OCI-M2 (cell line): ENCODE data around the gene ERLIN1.
A peak's percentile ranks its signal among the peaks of the same experiment; 100 is the strongest.

Source experiments
- DNase-seq: peaks from one replicate; lab custom pipeline; 2025; ENCODE audit not compliant: unreplicated experiment; lab: John Stamatoyannopoulos, UW

ERLIN1 gene

GRCh38 chr10:100185364-100186252, at the start of gene ERLIN1:
ERLIN1 (minus strand) TSS chr10:100186029; CDS start chr10:100185626, 403 bp downstream.
- DNase-seq: peak; percentile 68

DNA sequence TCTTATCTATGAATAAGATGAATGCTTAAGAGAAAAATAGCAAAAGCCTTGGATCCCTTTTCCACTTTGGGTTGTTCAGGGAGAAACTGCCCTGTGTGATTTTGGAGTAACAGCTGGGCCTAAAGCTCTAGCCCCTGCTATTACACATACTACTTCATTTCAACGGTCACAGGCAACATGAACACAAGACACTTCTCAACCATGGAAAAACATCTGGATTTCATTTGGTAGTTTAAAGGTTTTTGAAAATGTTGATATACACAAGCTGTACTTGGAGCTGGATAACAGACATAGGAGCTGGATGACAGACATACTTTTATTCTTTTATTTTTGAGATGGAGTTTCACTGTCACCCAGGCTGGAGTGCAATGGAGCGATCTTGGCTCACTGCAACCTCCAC, 46.3 kb upstream of the ERLIN1 start:
- DNase-seq: no peak

GRCh38 chr10:100229819-100230422, 44.1 kb upstream of the ERLIN1 start:
- DNase-seq: no peak

GRCh38 chr10:100223879-100224278, 38.0 kb upstream of the ERLIN1 start:
- DNase-seq: no peak

DNA sequence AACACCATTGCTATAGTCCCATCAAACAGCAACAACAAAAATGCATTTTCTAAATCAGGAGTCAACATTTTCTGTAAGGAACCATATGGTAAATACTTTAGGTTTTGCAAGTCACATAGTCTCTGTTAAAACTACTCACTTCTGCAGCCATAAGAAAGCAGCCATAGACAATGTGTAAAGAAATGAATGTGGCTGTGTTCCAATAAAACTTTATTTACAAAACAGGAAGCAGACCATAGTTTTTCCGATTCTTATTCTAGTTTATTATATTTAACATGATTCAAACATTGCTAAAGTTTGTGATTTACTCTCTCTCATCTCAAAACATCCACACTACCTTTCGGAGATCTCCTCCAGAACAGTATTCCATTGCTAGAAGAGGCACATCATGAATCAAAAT, 36.7 kb upstream of the ERLIN1 start:
- DNase-seq: no peak

GRCh38 chr10:100216006-100216405, 30.2 kb upstream of the ERLIN1 start:
- no peak for DNase-seq

GRCh38 chr10:100209303-100209702, 23.5 kb upstream of the ERLIN1 start:
- no peak for DNase-seq

DNA sequence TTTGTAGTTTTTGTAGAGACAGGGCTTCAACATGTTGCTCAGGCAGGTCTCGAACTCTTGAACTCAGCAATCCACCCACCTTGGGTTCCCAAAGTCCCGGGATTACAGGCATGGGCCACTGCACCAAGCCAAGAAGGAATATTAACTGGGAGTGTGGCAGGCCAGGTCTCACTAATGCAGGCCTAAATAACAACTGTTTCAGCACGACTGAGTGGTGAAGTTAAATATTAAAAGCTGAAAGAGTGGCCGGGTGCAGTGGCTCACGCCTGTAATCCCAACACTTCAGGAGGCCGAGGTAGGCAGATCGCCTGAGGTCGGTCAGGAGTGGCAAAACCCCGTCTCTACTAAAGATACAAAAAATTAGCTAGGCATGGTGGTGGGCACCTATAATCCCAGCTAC, 22.4 kb upstream of the ERLIN1 start:
- DNase-seq: no peak

DNA sequence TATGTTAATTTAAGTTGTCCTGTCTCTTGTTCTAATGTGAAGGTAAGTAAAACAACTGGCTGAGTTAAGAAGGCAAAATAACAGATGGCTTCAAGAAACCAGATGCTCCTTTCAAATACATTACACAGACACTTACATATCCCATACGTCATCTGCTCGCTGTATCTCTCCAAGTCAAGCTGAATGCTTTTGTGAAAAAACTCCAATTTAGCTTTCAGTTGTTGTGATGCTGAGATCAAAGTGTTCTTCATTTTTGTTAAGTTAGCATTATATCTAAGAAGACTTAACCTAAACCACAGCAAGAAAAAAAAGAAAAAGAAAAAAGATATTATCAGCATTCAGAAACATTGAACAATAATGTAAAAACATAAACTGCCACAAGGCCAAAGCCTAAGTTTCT, 18.5 kb upstream of the ERLIN1 start:
- DNase-seq: no peak

GRCh38 chr10:100201549-100201948, 15.7 kb upstream of the ERLIN1 start:
- DNase-seq: no peak

DNA sequence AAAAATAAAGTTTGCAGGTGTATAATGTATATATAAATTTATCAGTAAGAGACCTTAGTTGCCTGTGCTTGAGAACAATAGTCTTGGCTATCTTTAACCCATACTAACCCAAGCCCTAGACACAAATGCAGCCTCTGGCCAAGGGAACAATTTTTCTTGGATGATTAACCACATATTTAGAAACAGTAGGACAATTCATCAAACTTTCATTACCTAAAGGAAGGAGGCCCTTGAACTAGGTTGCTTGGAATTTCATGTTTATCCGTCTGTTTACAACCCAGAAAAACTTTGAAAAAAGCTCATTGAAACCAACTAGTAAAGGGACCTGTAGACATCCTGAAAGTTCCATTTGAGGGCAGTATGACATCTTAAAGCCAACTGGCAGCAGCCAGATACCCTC, 8.9 kb upstream of the ERLIN1 start:
- no peak for DNase-seq

DNA sequence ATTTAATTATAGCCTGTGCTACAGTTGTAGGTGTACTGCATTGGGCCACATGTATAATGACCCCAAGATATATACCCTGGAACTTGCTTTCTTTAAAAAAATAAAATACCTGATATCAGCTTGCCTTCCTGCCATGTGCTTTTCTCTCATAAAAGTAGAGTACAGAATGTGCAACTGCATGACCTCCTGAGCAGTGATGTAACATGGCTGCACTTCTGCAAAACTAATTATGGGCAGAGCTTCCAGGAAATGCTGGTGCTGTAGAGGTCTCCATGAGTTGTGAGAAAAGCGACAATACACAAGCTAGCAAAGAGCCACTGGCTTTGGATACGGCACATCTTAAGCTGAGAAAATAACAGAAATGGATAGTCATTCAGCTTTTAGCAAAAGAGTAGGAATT, 6.5 kb upstream of the ERLIN1 start:
- no peak for DNase-seq

DNA sequence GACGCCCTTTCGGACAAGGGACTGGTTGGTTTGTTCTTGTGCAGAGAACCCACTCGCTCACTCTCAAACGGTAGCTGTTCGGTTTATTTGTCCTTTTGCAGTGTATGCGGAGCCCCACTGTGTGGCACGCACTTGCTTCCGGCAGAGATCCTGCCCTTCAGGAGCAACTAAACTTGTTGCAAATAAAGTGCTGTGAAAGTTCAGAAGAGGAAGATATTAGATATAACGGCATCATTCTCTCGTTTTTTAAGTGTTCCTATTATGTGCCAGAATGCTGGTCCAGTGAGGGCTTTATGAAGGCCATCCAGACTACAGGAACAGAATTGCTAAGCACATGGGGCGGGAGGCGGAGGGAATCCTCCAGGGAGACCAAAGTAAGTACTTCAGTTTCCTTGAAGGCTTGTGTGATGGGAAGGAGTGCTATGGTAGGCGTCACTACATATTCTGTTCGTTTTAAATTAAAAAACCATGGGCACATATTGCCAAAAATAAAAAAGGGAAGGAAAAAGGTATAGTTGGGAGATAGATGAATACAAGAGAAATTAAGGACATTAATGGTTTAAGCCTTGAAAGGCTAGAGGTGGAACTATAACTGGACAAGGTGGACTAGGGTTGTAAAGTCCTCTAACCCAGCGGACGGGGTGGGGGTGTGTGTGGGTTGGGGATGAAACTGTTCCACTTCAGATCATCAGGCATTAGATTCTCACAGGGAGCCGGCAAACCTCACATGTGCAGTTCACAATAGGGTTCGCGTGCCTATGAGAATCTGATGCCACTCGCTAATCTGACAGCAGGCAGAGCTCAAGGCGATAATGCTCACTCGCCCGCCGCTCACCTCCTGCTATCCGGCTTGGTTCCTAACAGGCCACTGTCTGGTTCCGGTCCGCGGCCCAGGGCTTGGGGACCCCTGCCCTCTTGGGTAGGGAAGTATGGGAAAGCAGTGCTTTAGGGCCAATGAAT, 704 bp upstream of the ERLIN1 start:
- peak; percentile 30 for DNase-seq

- DNase-seq: no peak
Observed at GRCh38 chr10:100184840-100185239, 989 bp downstream of the ERLIN1 start.

DNA sequence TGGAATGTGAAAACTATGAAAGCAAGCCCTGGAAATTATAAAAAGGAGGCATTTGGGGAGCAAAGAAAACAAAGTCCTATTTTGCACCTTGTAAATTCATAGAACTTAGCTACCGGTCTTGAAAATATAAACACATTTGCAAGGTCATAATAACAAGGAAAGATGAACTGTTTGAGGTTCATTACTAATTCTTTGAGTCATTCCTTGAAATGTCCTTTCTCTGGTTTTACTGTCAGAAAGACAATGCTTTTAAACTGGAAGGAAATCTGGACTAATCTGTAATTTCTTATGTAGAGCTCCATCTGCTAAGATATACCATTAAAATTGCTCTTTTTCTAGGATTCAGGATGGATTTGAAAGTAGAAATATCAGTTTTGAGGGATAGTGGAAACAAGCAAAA, 1.4 kb downstream of the ERLIN1 start:
- DNase-seq: no peak

DNA sequence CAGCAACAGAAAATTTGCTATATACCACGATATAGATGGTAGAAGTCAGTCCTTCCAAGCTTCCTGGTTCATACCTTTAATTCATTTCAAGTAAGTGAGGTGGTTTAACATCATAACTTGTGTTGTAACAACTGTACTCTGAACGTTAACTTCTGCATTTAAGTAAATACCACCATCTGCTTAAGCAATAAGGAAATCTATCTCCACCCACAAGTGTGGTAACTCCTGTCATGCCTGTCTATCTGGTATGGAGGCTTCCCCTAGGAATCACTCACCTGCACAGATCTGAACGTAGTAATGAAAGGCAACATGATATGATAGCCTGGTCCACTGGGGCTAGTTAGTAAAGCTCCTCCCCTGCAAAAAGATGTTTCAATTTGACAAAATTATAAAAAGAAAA, 2.3 kb downstream of the ERLIN1 start:
- DNase-seq: no peak

DNA sequence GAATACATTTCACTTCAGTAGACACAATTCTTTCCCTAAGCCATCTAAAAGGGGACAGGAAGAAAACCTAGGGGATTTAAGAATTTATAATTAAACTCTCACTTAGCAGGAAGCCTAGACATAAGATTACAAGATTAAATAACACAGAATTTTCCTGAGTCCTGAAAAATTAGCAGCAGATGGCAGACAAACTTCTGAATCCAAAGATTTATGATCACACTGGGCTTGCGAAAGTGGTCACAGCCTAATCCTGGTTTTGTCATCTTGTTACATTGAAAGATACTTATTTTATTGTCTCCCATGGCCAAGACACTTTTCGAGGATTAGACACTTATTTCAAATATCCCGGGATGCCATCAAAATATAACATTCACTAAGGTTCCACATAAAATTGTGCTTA, 2.9 kb downstream of the ERLIN1 start:
- DNase-seq: no peak

GRCh38 chr10:100182281-100182680, 3.5 kb downstream of the ERLIN1 start:
- DNase-seq: no peak

DNA sequence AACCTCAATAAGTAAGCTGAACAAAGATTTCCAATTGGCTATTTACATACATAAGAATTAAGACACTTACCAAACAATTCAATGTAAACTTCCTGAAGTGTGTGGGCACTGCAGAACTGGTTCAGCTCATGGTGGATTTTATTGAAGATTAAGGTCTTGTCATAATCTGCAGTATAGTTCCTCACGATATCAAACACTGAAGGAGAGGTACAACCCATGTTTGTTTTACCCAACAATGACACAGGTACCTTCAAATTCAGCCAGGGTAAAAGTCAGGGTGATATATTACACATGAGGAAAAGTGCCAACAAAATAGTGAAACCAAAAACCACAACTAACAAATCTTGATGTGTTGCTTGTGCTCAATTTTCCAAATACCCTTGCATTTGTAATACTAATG, 10.0 kb downstream of the ERLIN1 start:
- no peak for DNase-seq

DNA sequence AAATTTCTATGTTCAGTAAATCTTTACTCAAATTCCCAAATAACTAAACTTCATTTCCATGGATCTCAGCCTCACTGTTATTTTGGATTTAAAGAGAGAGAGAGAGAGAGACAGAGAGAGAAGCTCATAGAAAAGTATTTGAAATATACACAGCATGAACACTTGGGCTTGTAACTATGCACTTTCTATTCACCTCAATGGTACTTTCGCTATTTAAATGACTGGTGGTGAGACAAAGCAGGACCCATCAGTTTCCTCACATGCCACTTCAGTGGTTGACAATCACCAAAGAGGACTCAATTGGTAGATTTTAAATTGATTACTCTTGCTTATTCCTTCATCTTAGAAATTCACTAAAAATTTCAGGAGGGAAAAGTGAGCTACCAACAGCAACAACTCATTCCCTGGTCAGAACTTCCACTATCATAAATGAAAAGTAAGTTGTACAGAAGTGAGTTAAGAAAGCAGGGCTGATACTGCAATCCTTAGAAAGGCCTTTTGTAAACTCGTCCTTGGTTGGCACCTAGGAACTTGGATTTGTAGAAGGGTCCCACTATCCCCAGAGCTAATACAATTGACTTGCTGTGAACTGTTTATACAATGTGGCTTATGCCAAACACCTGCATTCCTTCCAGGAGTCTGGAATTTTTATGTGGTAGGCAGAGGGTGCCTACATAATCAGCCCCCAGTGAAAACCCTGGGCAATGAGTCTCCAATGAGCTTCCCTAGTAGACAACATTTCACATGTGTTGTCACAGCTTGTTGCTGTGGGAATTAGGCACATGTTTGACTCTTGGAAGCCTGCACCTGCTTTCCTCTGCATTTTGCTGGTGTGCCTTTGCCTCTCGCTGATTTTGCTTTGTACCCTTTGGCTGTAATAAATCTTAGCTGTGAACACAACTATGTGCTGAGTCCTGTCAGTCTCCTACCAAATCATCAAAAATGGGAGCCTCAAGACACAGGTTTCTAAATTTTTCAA, 10.8 kb downstream of the ERLIN1 start:
- no peak for DNase-seq
